HEK293 (cell line): Measurements from ENCODE around the gene PLEKHO2.

Source experiments
- CTCF ChIA-PET: fragments of 350-600 bp; formaldehyde crosslinking; extraction: SDS; loops from one replicate; lab custom pipeline; 2021; ENCODE audit warnings: antibody characterized with exemption; lab: Yijun Ruan, JAX
- POLR2A ChIA-PET: fragments of 300-600 bp; formaldehyde crosslinking; extraction: SDS; loops from one replicate; lab custom pipeline; 2020; ENCODE audit warnings: antibody characterized with exemption, inconsistent platforms; lab: Yijun Ruan, JAX
- H3K27ac ChIP-seq: fragments of 200-500 bp; sonication (Bioruptor generic); 2 replicates; pipeline ENCODE4 v1.5.1; 2014; ENCODE audit warnings: low read depth, low read length, control low read depth, inconsistent platforms; ENCODE audit errors: extremely low read depth
- H3K36me3 ChIP-seq, 2 experiments: fragments of 200-500 bp in 1 of 2; sonication (Bioruptor generic) in 1 of 2; 1 replicate in 1 of 2; 2 replicates in 1 of 2; pipeline ENCODE4 v1.5.1; 2014 to 2017; ENCODE audit warnings: inconsistent platforms in 2 of 2, low read length in 2 of 2; ENCODE audit not compliant: control insufficient read depth in 2 of 2, insufficient read depth in 1 of 2
- H3K4me1 ChIP-seq: fragments of 200-500 bp; sonication (Bioruptor generic); 2 replicates; pipeline ENCODE4 v1.5.1; 2014; ENCODE audit warnings: mild to moderate bottlenecking, low read length, inconsistent platforms; ENCODE audit not compliant: control insufficient read depth, insufficient read depth
- H3K4me3 ChIP-seq: 2 replicates; pipeline ENCODE4 v1.5.1; 2011; ENCODE audit warnings: low read depth, mild to moderate bottlenecking, control low read depth, low read length, moderate library complexity
- H3K9me3 ChIP-seq: fragments of 200-500 bp; sonication (Bioruptor generic); 2 replicates; pipeline ENCODE4 v1.5.1; 2014; ENCODE audit warnings: low read depth, low read length, inconsistent platforms; ENCODE audit not compliant: control insufficient read depth, insufficient read depth
- EGR2 ChIP-seq: fragments of 450-650 bp; formaldehyde crosslinking; IDR thresholded peaks from 2 replicates; pipeline ENCODE4 v1.5.1; 2016; ENCODE audit warnings: low read depth, missing biosample characterization, missing genetic modification characterization
- GLIS1 ChIP-seq: fragments of 450-650 bp; formaldehyde crosslinking; IDR thresholded peaks from 2 replicates; pipeline ENCODE4 v1.5.1; 2016; ENCODE audit warnings: missing biosample characterization, missing genetic modification characterization
- GLIS2 ChIP-seq: fragments of 450-650 bp; formaldehyde crosslinking; IDR thresholded peaks from 2 replicates; pipeline ENCODE4 v1.5.1; 2016; ENCODE audit warnings: missing biosample characterization, missing genetic modification characterization
- KLF9 ChIP-seq: fragments of 450-650 bp; formaldehyde crosslinking; IDR thresholded peaks from 2 replicates; pipeline ENCODE4 v1.5.1; 2016; ENCODE audit warnings: missing biosample characterization, missing genetic modification characterization, low read depth
- MZF1 ChIP-seq: fragments of 450-650 bp; formaldehyde crosslinking; IDR thresholded peaks from 2 replicates; pipeline ENCODE4 v1.5.1; 2017; ENCODE audit warnings: missing biosample characterization, missing genetic modification characterization, borderline replicate concordance
- OSR2 ChIP-seq: fragments of 450-650 bp; formaldehyde crosslinking; IDR thresholded peaks from 2 replicates; pipeline ENCODE4 v1.5.1; 2016; ENCODE audit warnings: missing biosample characterization, missing genetic modification characterization
- PATZ1 ChIP-seq: fragments of 450-650 bp; formaldehyde crosslinking; IDR thresholded peaks from 2 replicates; pipeline ENCODE4 v1.5.1; 2016; ENCODE audit warnings: missing biosample characterization, missing genetic modification characterization
- PBX3 ChIP-seq: sonication (generic); formaldehyde crosslinking; IDR thresholded peaks from 2 replicates; pipeline ENCODE4 v1.8.1; 2022; ENCODE audit warnings: mild to moderate bottlenecking, moderate library complexity, missing genetic modification reagents
- SP7 ChIP-seq: fragments of 450-650 bp; formaldehyde crosslinking; IDR thresholded peaks from 2 replicates; pipeline ENCODE4 v1.5.1; 2016; ENCODE audit warnings: missing biosample characterization, missing genetic modification characterization
- ZBTB17 ChIP-seq: fragments of 450-650 bp; formaldehyde crosslinking; IDR thresholded peaks from 2 replicates; pipeline ENCODE4 v1.5.1; 2016; ENCODE audit warnings: missing biosample characterization, missing genetic modification characterization
- ZBTB49 ChIP-seq: fragments of 450-650 bp; formaldehyde crosslinking; IDR thresholded peaks from 2 replicates; pipeline ENCODE4 v1.5.1; 2016; ENCODE audit warnings: missing biosample characterization, missing genetic modification characterization, low read depth
- ZBTB8A ChIP-seq: fragments of 450-650 bp; formaldehyde crosslinking; IDR thresholded peaks from 2 replicates; pipeline ENCODE4 v1.5.1; 2016; ENCODE audit warnings: missing biosample characterization, missing genetic modification characterization
- ZFHX2 ChIP-seq: fragments of 450-650 bp; formaldehyde crosslinking; conservative IDR thresholded peaks from 2 replicates; pipeline ENCODE4 v1.5.1; 2016; ENCODE audit warnings: missing biosample characterization, missing genetic modification characterization
- ZIC2 ChIP-seq: fragments of 450-650 bp; formaldehyde crosslinking; IDR thresholded peaks from 2 replicates; pipeline ENCODE4 v1.5.1; 2016; ENCODE audit warnings: missing biosample characterization, missing genetic modification characterization
- ZNF155 ChIP-seq: fragments of 450-650 bp; formaldehyde crosslinking; IDR thresholded peaks from 2 replicates; pipeline ENCODE4 v1.5.1; 2016; ENCODE audit warnings: missing biosample characterization, missing genetic modification characterization
- ZNF184 ChIP-seq: fragments of 450-650 bp; IDR thresholded peaks from 2 replicates; pipeline ENCODE4 v1.5.1; 2018; ENCODE audit warnings: missing biosample characterization, mild to moderate bottlenecking, missing genetic modification characterization
- ZNF280D ChIP-seq: fragments of 450-650 bp; formaldehyde crosslinking; IDR thresholded peaks from 2 replicates; pipeline ENCODE4 v1.5.1; 2016; ENCODE audit warnings: missing biosample characterization, missing genetic modification characterization
- ZNF292 ChIP-seq: fragments of 450-650 bp; formaldehyde crosslinking; IDR thresholded peaks from 2 replicates; pipeline ENCODE4 v1.5.1; 2016; ENCODE audit warnings: low read depth, missing biosample characterization, missing genetic modification characterization, borderline replicate concordance
- ZNF324 ChIP-seq: fragments of 450-650 bp; formaldehyde crosslinking; IDR thresholded peaks from 2 replicates; pipeline ENCODE4 v1.5.1; 2016; ENCODE audit warnings: missing biosample characterization, missing genetic modification characterization
- ZNF335 ChIP-seq: fragments of 450-650 bp; formaldehyde crosslinking; conservative IDR thresholded peaks from 2 replicates; pipeline ENCODE4 v1.5.1; 2016; ENCODE audit warnings: missing biosample characterization, missing genetic modification characterization
- ZNF350 ChIP-seq: fragments of 450-650 bp; formaldehyde crosslinking; IDR thresholded peaks from 2 replicates; pipeline ENCODE4 v1.5.0; 2017; ENCODE audit warnings: missing biosample characterization, mild to moderate bottlenecking, missing genetic modification characterization
- ZNF426 ChIP-seq: fragments of 450-650 bp; formaldehyde crosslinking; IDR thresholded peaks from 2 replicates; pipeline ENCODE4 v1.5.1; 2017; ENCODE audit warnings: missing biosample characterization, missing genetic modification characterization, mild to moderate bottlenecking, inconsistent platforms, moderate library complexity
- ZNF433 ChIP-seq: fragments of 450-650 bp; formaldehyde crosslinking; IDR thresholded peaks from 2 replicates; pipeline ENCODE4 v1.5.1; 2016; ENCODE audit warnings: missing biosample characterization, missing genetic modification characterization, low read depth
- ZNF558 ChIP-seq: fragments of 450-650 bp; formaldehyde crosslinking; IDR thresholded peaks from 2 replicates; pipeline ENCODE4 v1.5.1; 2016; ENCODE audit warnings: missing biosample characterization, missing genetic modification characterization
- ZNF600 ChIP-seq: fragments of 450-650 bp; formaldehyde crosslinking; IDR thresholded peaks from 2 replicates; pipeline ENCODE4 v1.5.1; 2016; ENCODE audit warnings: missing biosample characterization, missing genetic modification characterization
- ZNF660 ChIP-seq: fragments of 450-650 bp; IDR thresholded peaks from 2 replicates; pipeline ENCODE4 v1.5.1; 2018; ENCODE audit warnings: missing biosample characterization, mild to moderate bottlenecking, missing genetic modification characterization
- ZSCAN30 ChIP-seq: fragments of 450-650 bp; IDR thresholded peaks from 2 replicates; pipeline ENCODE4 v1.5.1; 2018; ENCODE audit warnings: missing biosample characterization, mild to moderate bottlenecking, missing genetic modification characterization, moderate library complexity

PLEKHO2 gene

GRCh38 chr15:64883997-64884511 lies 42.3 kb downstream of the PLEKHO2 start:
- ChIA-PET CTCF (no interaction called here), POLR2A (interaction anchor here (0.5 kb wide), 1 partner anchor 433 kb away, joined by 9 read pairs; no protein-coding TSS in a partner anchor)
- H3K4me3 ChIP-seq = no peak overlapping the region
- no peaks in the 10 kb centered on the region for H3K9me3 ChIP-seq
- H3K4me1 ChIP-seq = no peaks in the 10 kb centered on the region; the same call in 1 of the 2 replicates
- H3K36me3 ChIP-seq = no peaks in the 10 kb centered on the region
- TF ChIP-seq EGR2 (tag by site-specific recombination) = 0 out of 2 replicates have a peak, but pooled peaks have one; percentile 16
- TF ChIP-seq MZF1 = 0 out of 2 replicates have a peak, but pooled peaks have one; percentile 28
- TF ChIP-seq GLIS2 = peak; percentile 30; the same call in 1 of the 2 replicates
- no peak for TF ChIP-seq ZNF426 (tag by site-specific recombination)
- TF ChIP-seq ZNF324 (tag by site-specific recombination) = no peak
- no peak for TF ChIP-seq KLF9 (tag by site-specific recombination)
- peak; percentile 71 for TF ChIP-seq ZBTB17 (tag by site-specific recombination)
- peak; percentile 60 for TF ChIP-seq ZIC2
- no peak for TF ChIP-seq ZNF433
- no peak for TF ChIP-seq ZBTB49 (tag by site-specific recombination)
- no peak for TF ChIP-seq ZNF155 (tag by site-specific recombination)
- TF ChIP-seq ZNF184 (tag by site-specific recombination) = 0 out of 2 replicates have a peak, but pooled peaks have one; percentile 46
- no peak for TF ChIP-seq ZNF558 (tag by site-specific recombination)
- no peak for TF ChIP-seq ZNF350 (tag by site-specific recombination)
- TF ChIP-seq ZNF335 (tag by site-specific recombination) = peak; percentile 40; the same call in 1 of the 2 replicates
- peak; percentile 54 for TF ChIP-seq ZFHX2 (tag by site-specific recombination)
- TF ChIP-seq ZNF600 (tag by site-specific recombination) = peak; percentile 46; the same call in 1 of the 2 replicates
- TF ChIP-seq ZNF660 (tag by site-specific recombination) = peak; percentile 49; the same call in 1 of the 2 replicates
- no peak for TF ChIP-seq ZNF280D (tag by site-specific recombination)
- no peak for TF ChIP-seq PBX3 (CRISPR knock-in tag)
- TF ChIP-seq ZNF292 (tag by site-specific recombination) = no peak
- peak; percentile 47; the same call in 1 of the 2 replicates for TF ChIP-seq SP7 (tag by site-specific recombination)
- TF ChIP-seq ZSCAN30 (tag by site-specific recombination) = 0 out of 2 replicates have a peak, but pooled peaks have one; percentile 30
- peak; percentile 23; the same call in 1 of the 2 replicates for TF ChIP-seq PATZ1 (tag by site-specific recombination)
- 0 out of 2 replicates have a peak, but pooled peaks have one; percentile 9 for TF ChIP-seq OSR2 (tag by site-specific recombination)
- peak; percentile 27; the same call in 1 of the 2 replicates for TF ChIP-seq GLIS1 (tag by site-specific recombination)
- TF ChIP-seq ZBTB8A (tag by site-specific recombination) = 0 out of 2 replicates have a peak, but pooled peaks have one; percentile 46
- H3K27ac ChIP-seq = no peak overlapping the region
